Measurements from ENCODE around the gene PKM. TPM values are rescaled to one million over a fixed set of nuclear protein-coding genes. Genes with fewer than 3 reads are reported as not detected.

Gene PKM
- total RNA-seq, 4 donors from 2014 or later: 259 to 431 (median 291) TPM

DNA sequence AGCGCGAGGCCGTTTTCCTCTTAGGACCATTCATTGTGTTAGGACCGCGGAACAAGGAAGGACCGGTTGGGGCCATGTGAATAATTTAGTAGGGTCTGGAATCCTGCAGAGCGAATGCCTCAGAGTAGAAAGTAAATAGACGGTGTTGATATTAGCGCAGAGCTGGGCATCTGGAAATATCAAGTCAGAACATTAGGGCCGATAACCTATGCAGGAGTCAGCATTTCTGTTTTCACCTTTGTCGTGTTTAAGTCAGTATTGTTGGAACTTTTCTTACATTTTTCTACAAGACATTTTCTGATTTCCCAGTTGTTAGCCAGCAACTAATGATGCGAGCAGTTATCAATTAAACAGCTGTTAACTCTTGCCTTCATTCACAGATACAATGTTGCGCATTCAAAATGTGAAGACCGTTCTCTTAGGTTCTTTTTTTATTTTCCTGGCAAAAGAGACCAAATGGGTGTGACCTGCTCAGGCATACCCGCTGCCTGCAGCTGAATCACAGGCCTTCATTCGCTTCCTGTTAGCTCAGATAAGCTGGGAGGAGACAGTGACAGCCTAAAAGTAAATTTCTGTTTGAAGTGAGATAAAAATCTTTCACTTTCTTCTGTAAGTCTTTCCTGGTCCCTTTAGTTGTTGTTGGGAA, 966 bp upstream of the PKM start:
- H3K4me3 ChIP-seq: peak overlapping the region; percentile 39 to 93 (median 80)
- no peaks in the 10 kb centered on the region for H3K27me3 ChIP-seq
- peak overlapping the region; percentile 92 to 99 (median 97) for H3K27ac ChIP-seq
- intact Hi-C loops (cut with DNase I; ENCODE audit: low total_unique reads) (loop anchor here (2.0 kb wide), 1 partner anchor 41 kb away; the partner anchor contains the start of gene PARP6), in situ Hi-C loops (cut with MboI; ENCODE audit: low pct_ligation_motif_present in 1 of 4, low pct_unique_long_range_greater_than_20kb in 1 of 4, low sequenced_read_pairs in 3 of 4) (no loop called here)
- H3K36me3 ChIP-seq: no peaks in the 10 kb centered on the region
- no peak for TF ChIP-seq EP300 (IDR thresholded peaks at IDR 0.05; ENCODE audit: low read depth)
- TF ChIP-seq POLR2A (IDR thresholded peaks at IDR 0.05): no peak
- TF ChIP-seq POLR2AphosphoS5 (IDR thresholded peaks at IDR 0.05): no peak
- TF ChIP-seq CTCF (IDR thresholded peaks at IDR 0.05): no peak
- peak; percentile 59 for DNase-seq
- H3K4me1 ChIP-seq: peaks cover 19 to 40% (median 38%) of the 10 kb centered on the region in 4 donors
- WGBS, 2 donors (ENCODE audit: low coverage in 1 of 2): 2 to 3% methylated on average over 8 to 16 of the region's 16 CpGs
- H3K9me3 ChIP-seq: no peaks in the 10 kb centered on the region

- H3K4me1 ChIP-seq: peaks cover 22 to 52% (median 48%) of the 10 kb centered on the region in 4 donors
- peak overlapping the region; percentile 39 to 93 (median 80) for H3K4me3 ChIP-seq
- H3K9me3 ChIP-seq: no peaks in the 10 kb centered on the region
- peak; percentile 87 for DNase-seq
- WGBS, 2 donors (ENCODE audit: low coverage in 1 of 2): 1% methylated on average over 24 to 66 of the region's 79 CpGs
- no peaks in the 10 kb centered on the region for H3K27me3 ChIP-seq
- in situ Hi-C loops (cut with MboI; ENCODE audit: low pct_ligation_motif_present in 1 of 4, low pct_unique_long_range_greater_than_20kb in 1 of 4, low sequenced_read_pairs in 3 of 4): no loop called here
- TF ChIP-seq CTCF (IDR thresholded peaks at IDR 0.05) (no peak), EP300 (IDR thresholded peaks at IDR 0.05; ENCODE audit: low read depth) (no peak), POLR2A (IDR thresholded peaks at IDR 0.05) (no peak), POLR2AphosphoS5 (IDR thresholded peaks at IDR 0.05) (peak; percentile 68 to 83 (median 77))
- no peaks in the 10 kb centered on the region for H3K36me3 ChIP-seq
- intact Hi-C loops (cut with DNase I; ENCODE audit: low total_unique reads): loop anchor here (2.0 kb wide), 1 partner anchor 42 kb away; the partner anchor contains the start of gene PARP6
- peak overlapping the region; percentile 92 to 99 (median 97) for H3K27ac ChIP-seq
These were observed 559 bp downstream of the PKM start for GRCh38 chr15:72230197-72231065.

GRCh38 chr15:72229947-72230196, 1.1 kb downstream of the PKM start:
- Histone ChIP-seq H3K27me3 (no peaks in the 10 kb centered on the region), H3K4me3 (peak overlapping the region; percentile 39 to 93 (median 80)), H3K9me3 (no peaks in the 10 kb centered on the region), H3K4me1 (peaks cover 22 to 52% (median 48%) of the 10 kb centered on the region in 4 donors), H3K36me3 (no peaks in the 10 kb centered on the region), H3K27ac (peak overlapping the region; percentile 92 to 99 (median 97))
- intact Hi-C loops (cut with DNase I; ENCODE audit: low total_unique reads): loop anchor here (2.0 kb wide), 1 partner anchor 43 kb away; the partner anchor contains the start of gene PARP6
- no peak for DNase-seq
- WGBS, 2 donors (ENCODE audit: low coverage in 1 of 2): 1% methylated on average over 20 to 29 of the region's 29 CpGs
- in situ Hi-C loops (cut with MboI; ENCODE audit: low pct_ligation_motif_present in 1 of 4, low pct_unique_long_range_greater_than_20kb in 1 of 4, low sequenced_read_pairs in 3 of 4): no loop called here
- TF ChIP-seq POLR2AphosphoS5 (IDR thresholded peaks at IDR 0.05): no peak
- TF ChIP-seq CTCF (IDR thresholded peaks at IDR 0.05): no peak
- TF ChIP-seq POLR2A (IDR thresholded peaks at IDR 0.05): no peak
- no peak for TF ChIP-seq EP300 (IDR thresholded peaks at IDR 0.05; ENCODE audit: low read depth)

All from transverse colon (tissue), 4 donors.